ENCODE data around the gene ZNF536.
A peak's percentile ranks its signal among the peaks of the same experiment; 100 is the strongest.
"Not testable (repeated sequence)": the region's sequence is repeated elsewhere in the genome, so short reads cannot be mapped to it uniquely, and the experiment has no call there.

Gene ZNF536

GRCh38 chr19:30391554-30392551, 19.7 kb downstream of the ZNF536 start:
- no peak for FAIRE-seq

- no peak for FAIRE-seq
These were observed 20.9 kb downstream of the ZNF536 start for GRCh38 chr19:30393046-30393445.

- FAIRE-seq: no peak
These were observed 21.7 kb downstream of the ZNF536 start for GRCh38 chr19:30393729-30394480.

DNA sequence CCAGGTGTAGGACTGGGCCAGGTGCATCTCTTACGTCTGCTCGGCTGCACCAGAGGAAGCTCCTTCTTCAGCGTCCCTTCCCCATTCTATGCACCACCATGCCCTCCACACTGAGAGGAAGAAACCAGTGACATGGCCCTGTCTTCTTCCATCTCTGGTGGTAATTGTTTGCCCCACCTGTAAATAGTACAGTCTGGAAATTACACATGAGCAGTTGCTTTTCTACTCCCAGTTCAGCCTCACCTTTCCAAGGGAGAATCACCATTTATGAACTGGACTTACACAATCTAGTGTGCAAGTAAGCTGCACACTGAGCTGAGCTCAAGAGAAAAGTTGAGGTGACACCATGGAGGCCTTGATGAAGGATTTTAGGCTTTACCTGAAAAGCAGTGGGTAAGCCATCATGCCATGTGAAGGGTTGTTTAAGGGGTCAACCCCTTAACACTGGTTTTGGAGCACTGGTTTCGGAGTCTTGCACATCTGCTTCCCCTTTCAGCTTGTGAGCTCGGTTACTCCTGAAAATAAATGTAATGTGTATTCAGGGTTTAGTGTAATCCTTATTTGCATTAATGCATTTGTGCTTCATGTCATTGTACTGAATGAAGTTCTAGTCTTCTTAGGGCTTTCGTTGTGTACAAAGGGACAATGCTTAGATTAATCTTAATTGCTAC, 22.4 kb downstream of the ZNF536 start:
- FAIRE-seq: no peak

DNA sequence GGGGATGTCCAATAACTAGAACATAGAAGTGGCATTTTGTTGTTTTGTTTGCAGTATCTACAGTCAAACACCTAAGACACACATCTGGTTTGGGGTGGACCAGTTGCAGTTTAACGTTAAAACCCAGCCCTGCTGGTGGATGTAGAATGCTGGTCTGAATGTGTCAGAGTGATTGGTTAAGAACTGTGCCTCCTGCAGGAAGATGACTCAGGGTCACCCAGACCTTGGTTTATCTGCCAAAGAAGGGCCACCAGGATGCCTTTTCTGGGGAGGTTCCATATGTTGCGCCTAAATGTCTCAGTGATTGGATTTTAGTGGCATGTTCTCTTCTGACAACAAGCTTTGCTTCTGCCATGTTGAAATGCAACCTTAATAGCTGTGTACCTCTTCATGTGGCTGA, 23.1 kb downstream of the ZNF536 start:
- FAIRE-seq: no peak

DNA sequence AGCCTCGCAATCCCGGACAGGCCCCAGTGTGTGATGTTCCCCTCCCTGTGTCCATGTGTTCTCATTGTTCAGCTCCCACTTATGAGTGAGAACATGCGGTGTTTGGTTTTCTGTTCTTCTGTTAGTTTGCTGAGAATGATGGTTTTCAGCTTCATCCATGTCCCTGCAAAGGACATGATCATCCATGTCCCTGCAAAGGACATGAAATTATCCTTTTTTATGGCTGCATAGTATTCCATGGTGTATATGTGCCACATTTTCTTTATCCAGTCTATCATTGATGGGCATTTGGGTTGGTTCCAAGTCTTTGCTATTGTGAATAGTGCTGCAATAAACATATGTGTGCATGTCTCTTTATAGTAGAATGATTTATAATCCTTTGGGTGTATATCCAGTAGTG, 26.4 kb downstream of the ZNF536 start:
- FAIRE-seq: not testable (repeated sequence)

DNA sequence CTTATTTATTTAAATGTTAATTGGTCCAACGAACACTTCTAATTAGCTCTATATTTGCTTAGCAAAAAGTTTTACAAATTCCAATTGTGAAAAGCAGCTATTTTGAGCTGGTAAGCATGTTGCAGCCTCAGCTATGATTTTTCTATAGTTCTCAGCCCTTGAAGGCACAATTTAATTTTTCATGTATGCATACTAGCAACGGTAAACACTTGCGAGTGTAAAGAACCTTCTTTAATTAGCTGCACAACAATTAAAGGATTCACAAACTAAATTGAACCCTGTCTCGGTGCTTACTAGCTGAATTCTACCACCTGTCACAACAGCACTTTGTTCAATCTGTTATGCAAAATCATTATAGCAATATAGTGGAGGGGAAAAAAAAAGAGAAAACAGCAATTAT, 29.8 kb downstream of the ZNF536 start:
- no peak for FAIRE-seq

DNA sequence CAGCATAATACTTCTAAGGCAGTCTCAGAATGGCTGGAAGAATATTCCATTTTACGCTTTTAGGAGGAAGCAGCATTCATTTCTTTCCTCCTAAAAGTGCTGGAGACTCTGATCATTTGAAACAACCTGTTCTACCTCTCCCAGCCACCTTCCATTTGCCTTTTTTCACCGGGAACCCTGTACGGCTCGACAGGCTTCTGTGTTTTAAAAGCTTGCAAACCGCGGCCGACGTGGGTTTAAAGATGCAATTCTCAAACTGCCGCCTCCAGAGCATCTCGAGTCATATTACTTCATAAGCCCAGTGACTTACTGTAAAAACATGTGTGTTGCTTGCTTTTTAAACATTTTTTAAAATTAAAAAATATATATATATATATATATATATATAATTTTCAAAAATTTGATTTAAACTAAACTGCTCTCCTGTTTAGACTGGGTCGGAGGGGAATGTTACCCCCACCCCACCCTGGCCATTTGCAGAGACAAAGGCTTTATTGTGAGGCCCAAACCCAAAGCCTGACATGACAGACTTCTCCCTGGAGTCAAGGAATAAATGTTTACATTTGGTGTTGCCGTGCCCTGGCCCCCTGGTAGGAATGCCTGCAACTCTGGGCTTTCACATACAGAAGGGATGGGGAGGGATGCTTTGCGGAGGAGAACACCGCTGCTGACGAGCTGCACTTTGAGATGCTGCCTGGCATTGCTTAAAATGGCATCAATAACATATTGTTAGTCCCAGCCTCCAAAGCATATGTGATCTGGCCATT, 30.4 kb downstream of the ZNF536 start:
- no peak for FAIRE-seq

- no peak for FAIRE-seq
These were observed 31.2 kb downstream of the ZNF536 start for GRCh38 chr19:30403203-30403985.

- FAIRE-seq: no peak
These were observed 34.3 kb downstream of the ZNF536 start for GRCh38 chr19:30406220-30407067.

DNA sequence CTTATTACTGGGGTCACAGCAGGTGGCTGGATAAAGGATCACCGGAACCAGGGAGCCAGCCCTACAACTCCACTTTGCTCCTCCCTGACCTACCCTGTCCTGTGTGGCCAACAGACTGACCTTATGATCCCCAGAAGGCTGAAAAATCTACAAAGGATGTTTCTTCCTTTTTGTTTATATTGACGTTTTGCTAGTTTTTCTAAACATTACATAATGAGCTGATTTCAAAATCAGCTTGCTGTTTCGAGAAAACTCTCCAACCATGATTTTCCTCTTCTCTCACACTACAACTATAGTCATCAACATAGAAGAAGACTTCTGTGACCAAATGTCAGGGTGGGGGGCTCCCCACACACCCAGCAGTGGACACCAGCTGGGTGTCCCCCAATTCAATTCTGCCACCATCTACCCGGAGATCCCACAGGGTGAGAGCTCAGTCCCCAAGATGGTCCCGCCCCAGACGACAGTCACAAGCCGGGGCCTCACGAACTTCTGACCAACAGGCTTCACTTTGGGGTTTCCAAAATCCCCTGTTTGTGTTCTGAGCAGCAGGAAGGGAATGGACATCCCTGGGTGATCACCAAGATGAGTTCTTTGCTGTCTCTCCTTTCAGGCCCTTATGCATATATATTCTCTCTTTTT, 35.0 kb downstream of the ZNF536 start:
- FAIRE-seq: no peak

GRCh38 chr19:30408734-30409301, 36.6 kb downstream of the ZNF536 start:
- FAIRE-seq: no peak

GRCh38 chr19:30411714-30412113, 39.5 kb downstream of the ZNF536 start:
- FAIRE-seq: peak; percentile 21

DNA sequence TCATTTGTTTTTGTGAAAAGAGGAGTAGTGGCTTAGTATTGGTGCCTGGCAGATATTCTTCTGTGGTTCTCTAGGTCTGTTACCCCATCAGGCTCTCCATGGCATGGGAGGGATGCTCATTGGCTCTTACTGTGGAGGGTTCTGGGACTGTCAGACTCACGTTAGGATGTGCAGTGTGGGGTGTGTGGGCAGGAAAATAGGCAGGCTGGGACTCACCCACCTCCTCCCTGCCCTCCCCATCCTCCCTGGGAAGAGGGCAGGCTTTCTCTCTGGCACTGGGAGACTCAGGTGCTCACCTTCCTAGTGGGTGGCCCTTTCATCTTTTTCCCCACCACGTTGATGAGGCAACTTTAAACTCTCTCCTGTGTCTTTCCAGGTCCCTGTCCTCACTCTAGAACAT, 44.2 kb downstream of the ZNF536 start:
- no peak for FAIRE-seq

- FAIRE-seq: not testable (repeated sequence)
These were observed 45.0 kb downstream of the ZNF536 start for GRCh38 chr19:30417166-30417565.

- no peak for FAIRE-seq
These were observed 47.5 kb downstream of the ZNF536 start for GRCh38 chr19:30419568-30420180.

GRCh38 chr19:30420316-30420715, 48.1 kb downstream of the ZNF536 start:
- no peak for FAIRE-seq

DNA sequence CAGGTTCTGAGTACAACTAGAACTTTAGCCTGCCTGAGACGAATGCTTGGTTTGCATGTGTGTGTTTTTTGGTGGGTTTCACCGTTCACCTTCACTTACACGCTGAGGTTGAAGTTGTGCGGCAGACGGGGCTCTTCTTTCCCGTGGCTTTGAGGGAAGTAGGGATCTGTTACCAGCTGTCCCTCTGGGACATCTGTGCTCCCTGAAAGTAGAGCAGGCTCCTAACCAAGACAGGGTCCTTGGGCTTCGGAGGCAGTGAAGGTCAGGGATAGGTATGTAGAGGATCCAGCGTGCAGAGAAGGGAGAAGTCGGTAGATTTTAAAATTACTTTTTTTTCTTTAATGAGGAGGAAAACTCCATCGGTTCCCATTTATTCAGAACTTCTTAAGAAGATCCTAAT, 48.7 kb downstream of the ZNF536 start:
- FAIRE-seq: no peak

- no peak for FAIRE-seq
These were observed 49.4 kb downstream of the ZNF536 start for GRCh38 chr19:30421571-30421970.

Measured in A204.1 (cell line).